ENCODE results near the gene CDADC1. TPM values are rescaled to one million over a fixed set of nuclear protein-coding genes. Genes with fewer than 3 reads are reported as not detected.
"Not testable (repeated sequence)": the region's sequence is repeated elsewhere in the genome, so short reads cannot be mapped to it uniquely, and the experiment has no call there.

The CDADC1 gene
- polyA plus RNA-seq, 3 donors, result 13.7 to 15.1 (median 14.8) TPM

GRCh38 chr13:49310251-49310650 lies 62.5 kb downstream of the CDADC1 start:
- no peak for DNase-seq (ENCODE audit: low read depth in 3 of 3, low spot score in 2 of 3)

- no peak for DNase-seq (ENCODE audit: low read depth in 3 of 3, low spot score in 2 of 3)
Measured at GRCh38 chr13:49311816-49312215, 64.1 kb downstream of the CDADC1 start.

- DNase-seq (ENCODE audit: low read depth in 3 of 3, low spot score in 2 of 3), result no peak
Measured at GRCh38 chr13:49314344-49314882, 66.7 kb downstream of the CDADC1 start.

DNA sequence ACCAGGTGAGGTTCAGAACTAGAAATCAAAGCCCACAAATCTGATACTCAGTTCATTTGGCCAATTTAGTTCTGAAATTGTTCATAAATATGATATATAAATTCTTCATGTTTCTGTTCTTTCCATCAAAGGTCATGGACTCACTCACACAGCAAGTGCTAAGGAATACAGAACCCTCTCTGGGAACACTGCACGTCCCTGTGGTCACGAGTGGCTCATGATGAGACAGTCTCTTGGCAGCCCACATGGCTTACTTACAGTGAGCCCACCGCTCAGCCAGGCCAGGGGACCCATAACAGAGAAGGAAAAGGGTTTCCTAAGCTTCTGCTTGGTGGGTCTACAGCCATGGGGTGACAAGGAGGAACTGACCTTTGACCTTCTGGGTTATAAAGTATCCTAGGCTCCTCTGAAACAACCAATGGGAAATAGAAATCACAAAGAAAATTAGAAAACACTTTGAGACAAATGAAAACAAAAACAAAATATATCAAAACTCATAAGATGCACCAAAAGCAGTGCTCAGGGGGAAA lies 67.4 kb downstream of the CDADC1 start:
- DNase-seq (ENCODE audit: low read depth in 3 of 3, low spot score in 2 of 3), result no peak

GRCh38 chr13:49315756-49316482 lies 68.2 kb downstream of the CDADC1 start:
- DNase-seq (ENCODE audit: low read depth in 3 of 3, low spot score in 2 of 3), result no peak

- DNase-seq (ENCODE audit: low read depth in 3 of 3, low spot score in 2 of 3), result no peak
Measured at GRCh38 chr13:49319551-49319950, 71.8 kb downstream of the CDADC1 start.

GRCh38 chr13:49319951-49320350 lies 72.2 kb downstream of the CDADC1 start:
- DNase-seq (ENCODE audit: low read depth in 3 of 3, low spot score in 2 of 3), result no peak

DNA sequence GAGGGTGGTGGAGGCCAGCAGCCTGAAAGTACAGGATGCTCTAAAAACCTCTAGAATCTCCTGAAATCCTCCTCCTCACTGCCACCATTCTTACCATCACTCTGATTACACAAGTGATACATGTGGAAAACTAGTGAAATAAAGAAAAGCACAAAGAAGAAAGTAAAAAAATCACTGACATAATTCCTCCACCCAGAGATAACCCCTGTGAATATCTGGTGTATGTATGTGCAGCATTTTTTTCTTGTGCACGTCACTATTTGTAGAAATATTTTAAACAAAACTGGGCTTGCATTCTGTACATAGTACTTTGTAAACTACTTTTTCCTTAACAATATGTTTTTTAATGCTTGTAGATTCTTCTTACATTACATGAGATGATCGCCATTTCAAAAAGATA lies 73.2 kb downstream of the CDADC1 start:
- DNase-seq (ENCODE audit: low read depth in 3 of 3, low spot score in 2 of 3), result no peak

- no peak for DNase-seq (ENCODE audit: low read depth in 3 of 3, low spot score in 2 of 3)
Measured at GRCh38 chr13:49322702-49323101, 75.0 kb downstream of the CDADC1 start.

GRCh38 chr13:49323344-49323743 lies 75.6 kb downstream of the CDADC1 start:
- DNase-seq (ENCODE audit: low read depth in 3 of 3, low spot score in 2 of 3), result no peak

DNA sequence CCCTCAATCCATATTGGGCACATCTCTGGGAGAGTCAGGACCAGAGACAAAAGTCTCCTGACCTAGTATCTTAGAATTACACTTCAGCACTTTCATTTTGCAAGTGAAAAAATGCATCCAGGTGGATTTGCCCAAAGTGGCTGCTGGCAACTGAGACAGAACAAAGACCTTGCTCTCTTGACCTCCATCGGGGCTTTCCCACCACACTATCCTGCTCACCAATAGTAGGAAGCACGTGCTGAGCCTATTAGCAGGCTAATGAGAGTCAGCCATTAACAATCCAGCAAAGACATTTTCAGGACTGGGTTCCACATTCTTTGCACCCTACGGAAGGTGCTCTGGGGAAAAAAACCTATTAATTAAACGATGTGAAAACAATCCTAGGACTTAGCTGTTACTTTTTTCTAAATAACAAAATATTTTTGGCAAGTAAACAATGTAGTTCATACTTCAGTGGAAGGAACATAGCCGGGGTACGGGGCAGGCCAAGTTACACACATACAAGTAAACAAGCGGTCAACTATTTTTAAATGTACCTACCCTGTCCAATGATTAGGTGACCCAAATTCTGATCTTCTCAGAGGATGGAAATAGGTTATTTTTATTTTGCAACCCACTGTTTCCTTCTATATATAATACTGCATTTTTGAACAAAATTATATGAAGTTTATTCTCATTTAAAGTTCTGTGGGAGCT lies 78.6 kb downstream of the CDADC1 start:
- no peak for DNase-seq (ENCODE audit: low read depth in 3 of 3, low spot score in 2 of 3)

DNA sequence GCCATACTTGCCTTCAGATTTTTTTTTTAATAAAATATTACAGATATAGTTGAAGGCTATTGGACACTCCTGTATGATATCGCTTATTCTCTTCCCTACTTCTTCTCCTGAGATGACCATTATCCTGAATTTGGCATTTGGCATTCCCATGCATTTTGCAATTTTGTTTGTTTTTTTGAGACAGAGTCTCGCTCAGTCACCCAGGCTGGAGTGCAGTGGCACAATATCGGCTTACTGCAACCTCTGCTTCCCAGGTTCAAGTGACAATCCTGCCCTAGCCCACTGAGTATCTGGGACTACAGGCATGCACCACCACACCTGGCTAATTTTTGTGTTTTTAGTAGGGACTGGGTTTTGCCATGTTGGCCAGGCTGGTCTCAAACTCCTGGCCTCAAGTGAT lies 79.4 kb downstream of the CDADC1 start:
- not testable (repeated sequence) for DNase-seq (ENCODE audit: low read depth in 3 of 3, low spot score in 2 of 3)

GRCh38 chr13:49329831-49330545 lies 82.3 kb downstream of the CDADC1 start:
- DNase-seq (ENCODE audit: low read depth in 3 of 3, low spot score in 2 of 3), result no peak

- DNase-seq (ENCODE audit: low read depth in 3 of 3, low spot score in 2 of 3), result no peak
Measured at GRCh38 chr13:49330546-49330864, 82.8 kb downstream of the CDADC1 start.

DNA sequence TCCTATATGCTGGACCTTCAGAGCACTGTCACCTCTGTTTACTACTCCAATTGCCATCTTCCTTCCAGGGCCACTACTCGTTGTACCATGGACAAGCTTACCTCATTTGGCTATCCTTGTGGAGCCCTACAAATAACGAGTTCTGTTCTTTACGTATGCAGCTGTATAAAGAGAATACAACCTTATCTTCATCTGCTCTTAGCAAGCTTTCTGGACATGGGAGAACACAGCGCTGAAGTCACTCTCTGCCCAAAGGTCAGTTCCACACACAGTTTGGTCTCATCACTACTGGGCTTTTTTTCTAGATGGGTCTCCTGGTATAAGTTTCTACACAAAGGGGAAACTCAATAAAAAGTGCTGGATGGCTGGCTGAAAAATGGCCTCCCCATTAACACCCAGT lies 88.9 kb downstream of the CDADC1 start:
- DNase-seq (ENCODE audit: low read depth in 3 of 3, low spot score in 2 of 3), result no peak

- no peak for DNase-seq (ENCODE audit: low read depth in 3 of 3, low spot score in 2 of 3)
Measured at GRCh38 chr13:49340161-49340560, 92.4 kb downstream of the CDADC1 start.

GRCh38 chr13:49341517-49341916 lies 93.8 kb downstream of the CDADC1 start:
- DNase-seq (ENCODE audit: low read depth in 3 of 3, low spot score in 2 of 3), result no peak

DNA sequence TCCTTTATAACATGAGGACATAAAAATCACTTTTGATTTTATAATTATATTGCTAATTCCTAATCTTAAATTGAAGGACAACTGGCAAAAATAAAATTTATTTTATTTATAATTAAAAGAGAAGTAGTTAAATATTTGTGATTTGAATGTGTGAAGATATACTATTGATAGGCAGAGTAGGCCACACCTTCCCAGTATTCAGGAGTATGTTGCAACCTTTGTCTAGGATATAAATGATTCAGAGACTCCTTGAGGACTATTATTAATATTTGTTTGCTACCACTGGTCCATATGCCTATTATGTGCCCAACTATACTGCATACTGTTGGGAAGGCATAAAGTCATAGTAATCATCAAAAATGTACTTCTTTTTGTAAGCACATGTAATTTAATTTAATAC lies 94.2 kb downstream of the CDADC1 start:
- no peak for DNase-seq (ENCODE audit: low read depth in 3 of 3, low spot score in 2 of 3)

DNA sequence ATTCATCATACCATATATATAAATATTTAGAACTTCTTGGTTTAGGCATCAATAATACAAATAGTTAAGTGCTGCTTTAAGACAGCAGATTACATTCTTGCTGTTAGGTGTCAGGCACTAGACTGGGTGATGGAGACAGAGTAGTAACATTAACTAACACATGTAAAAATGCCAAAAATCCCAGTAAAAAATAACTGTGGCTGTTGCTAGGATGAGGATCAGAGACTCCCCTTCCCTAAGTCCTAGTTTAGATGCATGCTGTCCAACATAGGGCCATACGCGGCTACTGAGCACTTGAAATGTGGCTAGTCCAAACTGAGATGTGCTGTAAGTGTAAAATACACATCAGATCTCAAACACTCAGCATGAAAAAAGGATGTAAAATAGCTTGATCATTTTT lies 94.7 kb downstream of the CDADC1 start:
- DNase-seq (ENCODE audit: low read depth in 3 of 3, low spot score in 2 of 3), result no peak

Data from right renal cortex interstitium (tissue), 3 donors.